Endothelial cell of umbilical vein (primary cell): ENCODE measurements around the gene GMPPB. TPM values are rescaled to one million over a fixed set of nuclear protein-coding genes. Genes with fewer than 3 reads are reported as not detected.

Source experiments
- BruUV-seq: library from RNA; stranded (reverse); fragments of 400-500 nt; replicated peaks from 2 replicates; lab custom pipeline; 2021; lab: Mats Ljungman, UMichigan
- CTCF ChIA-PET: fragments of 300-600, 350-600 bp; sonication (Branson Sonifier 250); formaldehyde crosslinking; loops from one replicate; lab custom pipeline; 2021; ENCODE audit warnings: antibody characterized with exemption, inconsistent platforms; lab: Charles Lee
- POLR2A ChIA-PET: fragments of 300-600, 350-600 bp; sonication (Branson Sonifier 250); formaldehyde crosslinking; loops from one replicate; lab custom pipeline; 2021; ENCODE audit warnings: antibody characterized with exemption, inconsistent platforms; lab: Charles Lee
- DNase-seq: peaks from one replicate; pipeline ENCODE4 v3.0.0-alpha.2; 2011; ENCODE audit warnings: low read depth, low spot score
- FAIRE-seq: peaks from 2 replicates; lab custom pipeline; 2011; peaks lifted over from hg19 to GRCh38; lab: Jason Lieb, UNC
- H2AFZ ChIP-seq: 2 replicates; pipeline ENCODE4 v1.6.0; 2012; ENCODE audit warnings: low read depth, low read length, control low read depth, inconsistent platforms
- H3K27ac ChIP-seq: 2 replicates; pipeline ENCODE4 v1.5.1; 2011; ENCODE audit warnings: low read depth, mild to moderate bottlenecking, control low read depth, low read length, moderate library complexity; ENCODE audit not compliant: insufficient read depth
- H3K27me3 ChIP-seq, 2 experiments: 2 replicates each; pipeline versions ENCODE4 v1.6.0 to v1.6.1; 2011; ENCODE audit warnings: low read length in 2 of 2, mixed read lengths in 1 of 2; ENCODE audit not compliant: control insufficient read depth in 2 of 2, insufficient read depth in 2 of 2
- H3K36me3 ChIP-seq, 2 experiments: 2 replicates in 1 of 2; 3 replicates in 1 of 2; pipeline ENCODE4 v1.5.1; 2011; ENCODE audit warnings: low read length in 2 of 2, mild to moderate bottlenecking in 1 of 2, moderate library complexity in 1 of 2; ENCODE audit not compliant: control insufficient read depth in 2 of 2, insufficient read depth in 2 of 2; ENCODE audit errors: extremely low read depth in 1 of 2
- H3K4me1 ChIP-seq: 3 replicates; pipeline ENCODE4 v1.5.1; 2011; ENCODE audit warnings: mild to moderate bottlenecking, low read length; ENCODE audit not compliant: control insufficient read depth, insufficient read depth; ENCODE audit errors: extremely low read depth
- H3K4me2 ChIP-seq: 2 replicates; pipeline ENCODE4 v1.6.1; 2011; ENCODE audit warnings: low read length, control low read depth, mixed read lengths; ENCODE audit not compliant: insufficient read depth
- H3K4me3 ChIP-seq, 3 experiments: fragments of 200-600 bp in 1 of 3; sonication (generic), shearing (Covaris generic) in 1 of 3; replicated peaks in 1 of 3; 2 replicates each; pipeline ENCODE4 v1.5.1; 2011 to 2016; ENCODE audit warnings: control low read depth in 3 of 3, low read length in 3 of 3, mild to moderate bottlenecking in 2 of 3, inconsistent platforms in 1 of 3, low read depth in 1 of 3, moderate library complexity in 1 of 3; ENCODE audit not compliant: insufficient read depth in 1 of 3
- H3K79me2 ChIP-seq: 2 replicates; pipeline ENCODE4 v1.6.0; 2012; ENCODE audit warnings: low read length, inconsistent platforms; ENCODE audit not compliant: control insufficient read depth, insufficient read depth
- H3K9ac ChIP-seq: replicated peaks from 2 replicates; pipeline ENCODE3; 2011; ENCODE audit warnings: low read length, control low read depth; ENCODE audit not compliant: insufficient read depth; ENCODE audit errors: extremely low read depth
- H3K9me1 ChIP-seq: replicated peaks from 3 replicates; pipeline ENCODE4 v1.6.0; 2011; ENCODE audit warnings: mild to moderate bottlenecking, low read length; ENCODE audit not compliant: control insufficient read depth, insufficient read depth; ENCODE audit errors: extremely low read depth
- H3K9me3 ChIP-seq: replicated peaks from 2 replicates; pipeline ENCODE4 v1.5.1; 2012; ENCODE audit warnings: low read length, inconsistent platforms; ENCODE audit not compliant: control insufficient read depth, insufficient read depth
- H4K20me1 ChIP-seq: replicated peaks from 2 replicates; pipeline ENCODE3; 2011; ENCODE audit warnings: mild to moderate bottlenecking, low read length; ENCODE audit not compliant: control insufficient read depth, insufficient read depth; ENCODE audit errors: extremely low read depth
- EZH2 ChIP-seq: IDR thresholded peaks from 2 replicates; pipeline ENCODE4 v1.6.1; 2012; ENCODE audit warnings: borderline replicate concordance, low read depth, mild to moderate bottlenecking, moderate library complexity, low read length, inconsistent platforms; ENCODE audit not compliant: severe bottlenecking
- FOS ChIP-seq: IDR thresholded peaks from 2 replicates; pipeline ENCODE4 v1.6.1; 2011; ENCODE audit warnings: mild to moderate bottlenecking, low read length, moderate library complexity, borderline replicate concordance; ENCODE audit not compliant: insufficient read depth
- GATA2 ChIP-seq: IDR thresholded peaks from 2 replicates; pipeline ENCODE4 v1.7.0; 2011; ENCODE audit warnings: low read depth, mild to moderate bottlenecking, moderate library complexity, mixed read lengths, low read length; ENCODE audit not compliant: insufficient read length, insufficient read depth
- JUN ChIP-seq: IDR thresholded peaks from 2 replicates; pipeline ENCODE4 v1.6.1; 2011; ENCODE audit warnings: borderline replicate concordance, low read depth; ENCODE audit not compliant: insufficient read length, insufficient read depth
- MYC ChIP-seq: IDR thresholded peaks from one replicate; pipeline ENCODE4 v1.6.1; 2011; ENCODE audit warnings: mild to moderate bottlenecking, low read depth, low read length
- POLR2A ChIP-seq: IDR thresholded peaks from 2 replicates; pipeline ENCODE4 v1.6.1; 2012; ENCODE audit warnings: low read depth, mild to moderate bottlenecking, control low read depth, low read length
- POLR2AphosphoS5 ChIP-seq: IDR thresholded peaks from 2 replicates; pipeline ENCODE4 v1.6.1; 2012; ENCODE audit warnings: low read depth, mild to moderate bottlenecking, control low read depth, low read length, moderate library complexity; ENCODE audit not compliant: insufficient read depth
- dilution Hi-C: fragments of 300-500 bp; cut with MboI; formaldehyde crosslinking; loops from one replicate; pipeline ENCODE4 v1.15.0; 2019; ENCODE audit warnings: low sequenced_read_pairs; ENCODE audit not compliant: extremely low pct_ligation_motif_present
- intact Hi-C: fragments of 100-400 bp; cut with micrococcal nuclease; formaldehyde crosslinking; loops from one replicate; pipeline ENCODE4 v1.10.0; 2022
- polyA plus RNA-seq, 4 experiments: library from polyadenylated mRNA; depleted of rRNA in 3 of 4; stranded (reverse) in 3 of 4; unstranded in 1 of 4; fragments of >200 nt; gene quantifications; 2 replicates each; pipeline versions ENCODE4 v1.2.1 to v1.2.3, GENCODE V29; 2011 to 2012; ENCODE audit warnings: missing spikeins in 1 of 4
- total RNA-seq: library from RNA; stranded (reverse); gene quantifications from 2 replicates; pipeline ENCODE4 v1.2.3, GENCODE V29; 2021
- TF ChIP-seq, protein P1 (sequence below), 2 donors: IDR thresholded peaks; 1 replicate in 1 of 2; 2 replicates in 1 of 2; pipeline ENCODE4 v1.5.1; 2011; ENCODE audit warnings: low read length in 2 of 2, mild to moderate bottlenecking in 2 of 2, moderate library complexity in 2 of 2, control low read depth in 1 of 2, inconsistent platforms in 1 of 2, low read depth in 1 of 2; ENCODE audit not compliant: insufficient read depth in 1 of 2; ENCODE audit errors: extremely low read depth in 1 of 2
- TF ChIP-seq, protein P2 (sequence below): IDR thresholded peaks from 2 replicates; pipeline ENCODE4 v1.6.1; 2011; ENCODE audit not compliant: insufficient read depth, insufficient read length

GMPPB gene
- total and polyA plus RNA-seq, 2 donors (not counting 3 experiments of a cell fraction or from before 2014, with no cell fraction given), result 52.5 to 62.0 TPM

DNA sequence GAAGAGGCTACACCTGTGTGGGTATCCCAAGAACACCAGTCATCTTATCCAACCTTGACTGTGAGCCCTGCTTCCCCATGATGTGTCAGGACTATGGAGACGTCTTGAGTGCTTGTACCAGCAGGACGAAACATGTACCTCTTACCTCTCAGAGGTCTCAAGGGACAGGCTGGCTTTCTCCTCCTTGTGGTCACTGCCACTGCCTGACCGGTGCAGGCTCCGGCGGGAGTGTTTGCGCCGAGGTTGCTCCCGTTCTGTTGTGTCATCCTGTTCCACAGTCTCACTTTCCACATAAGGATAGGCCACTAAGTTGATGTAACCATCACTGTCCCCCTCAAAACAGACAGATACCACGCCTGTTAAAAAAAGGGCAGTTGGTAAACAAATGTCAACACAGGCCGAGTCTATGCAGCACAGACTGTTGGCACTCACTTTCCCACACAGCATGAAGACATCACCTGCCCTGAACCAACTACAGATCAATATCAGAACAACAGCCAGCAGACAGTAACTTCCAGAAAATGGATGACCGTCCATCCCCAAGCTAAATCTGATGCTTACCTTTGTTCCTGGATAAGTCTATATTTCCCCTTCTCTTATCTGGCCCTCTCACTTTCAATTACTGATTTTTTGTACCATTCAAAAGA is 14.4 kb upstream of the GMPPB start:
- DNase-seq (no peak), FAIRE-seq (no peak)
- Histone ChIP-seq H4K20me1 (no peaks in the 10 kb centered on the region), H3K27ac (no peak overlapping the region), H3K9me3 (no peaks in the 10 kb centered on the region), H3K36me3 (peaks cover 8 to 17% of the 10 kb centered on the region in 2 experiments), H3K4me2 (no peak overlapping the region), H3K4me3 (no peak overlapping the region), H3K9me1 (no peaks in the 10 kb centered on the region), H3K9ac (no peak overlapping the region), H3K79me2 (peaks cover 7% of the 10 kb centered on the region), H3K27me3 (no peaks in the 10 kb centered on the region), H3K4me1 (no peaks in the 10 kb centered on the region), H2AFZ (no peak overlapping the region)
- dilution Hi-C loops (no loop called here), intact Hi-C loops (no loop called here)
- ChIA-PET CTCF (no interaction called here), POLR2A (no interaction called here)
- no TSS peak for BruUV-seq
- TF ChIP-seq FOS (no peak), GATA2 (no peak), POLR2A (no peak), POLR2AphosphoS5 (no peak), MYC (no peak), EZH2 (no peak), JUN (no peak)
- TF ChIP-seq, protein P1, sequence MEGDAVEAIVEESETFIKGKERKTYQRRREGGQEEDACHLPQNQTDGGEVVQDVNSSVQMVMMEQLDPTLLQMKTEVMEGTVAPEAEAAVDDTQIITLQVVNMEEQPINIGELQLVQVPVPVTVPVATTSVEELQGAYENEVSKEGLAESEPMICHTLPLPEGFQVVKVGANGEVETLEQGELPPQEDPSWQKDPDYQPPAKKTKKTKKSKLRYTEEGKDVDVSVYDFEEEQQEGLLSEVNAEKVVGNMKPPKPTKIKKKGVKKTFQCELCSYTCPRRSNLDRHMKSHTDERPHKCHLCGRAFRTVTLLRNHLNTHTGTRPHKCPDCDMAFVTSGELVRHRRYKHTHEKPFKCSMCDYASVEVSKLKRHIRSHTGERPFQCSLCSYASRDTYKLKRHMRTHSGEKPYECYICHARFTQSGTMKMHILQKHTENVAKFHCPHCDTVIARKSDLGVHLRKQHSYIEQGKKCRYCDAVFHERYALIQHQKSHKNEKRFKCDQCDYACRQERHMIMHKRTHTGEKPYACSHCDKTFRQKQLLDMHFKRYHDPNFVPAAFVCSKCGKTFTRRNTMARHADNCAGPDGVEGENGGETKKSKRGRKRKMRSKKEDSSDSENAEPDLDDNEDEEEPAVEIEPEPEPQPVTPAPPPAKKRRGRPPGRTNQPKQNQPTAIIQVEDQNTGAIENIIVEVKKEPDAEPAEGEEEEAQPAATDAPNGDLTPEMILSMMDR (IDR thresholded peaks at IDR 0.05; ENCODE audit: extremely low read depth in 1 of 2, insufficient read depth in 1 of 2, low read depth in 1 of 2, low read length in 2 of 2), result no peak
- TF ChIP-seq, protein P2, sequence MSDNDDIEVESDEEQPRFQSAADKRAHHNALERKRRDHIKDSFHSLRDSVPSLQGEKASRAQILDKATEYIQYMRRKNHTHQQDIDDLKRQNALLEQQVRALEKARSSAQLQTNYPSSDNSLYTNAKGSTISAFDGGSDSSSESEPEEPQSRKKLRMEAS, result no peak
